ENCODE data around the gene WDR77.

Gene WDR77

GRCh38 chr1:111436726-111437125 lies 12.3 kb downstream of the WDR77 start:
- DNase-seq (ENCODE audit: low read depth), result no peak

- no peak for DNase-seq (ENCODE audit: low read depth)
Measured at GRCh38 chr1:111424281-111424680, 24.8 kb downstream of the WDR77 start.

DNA sequence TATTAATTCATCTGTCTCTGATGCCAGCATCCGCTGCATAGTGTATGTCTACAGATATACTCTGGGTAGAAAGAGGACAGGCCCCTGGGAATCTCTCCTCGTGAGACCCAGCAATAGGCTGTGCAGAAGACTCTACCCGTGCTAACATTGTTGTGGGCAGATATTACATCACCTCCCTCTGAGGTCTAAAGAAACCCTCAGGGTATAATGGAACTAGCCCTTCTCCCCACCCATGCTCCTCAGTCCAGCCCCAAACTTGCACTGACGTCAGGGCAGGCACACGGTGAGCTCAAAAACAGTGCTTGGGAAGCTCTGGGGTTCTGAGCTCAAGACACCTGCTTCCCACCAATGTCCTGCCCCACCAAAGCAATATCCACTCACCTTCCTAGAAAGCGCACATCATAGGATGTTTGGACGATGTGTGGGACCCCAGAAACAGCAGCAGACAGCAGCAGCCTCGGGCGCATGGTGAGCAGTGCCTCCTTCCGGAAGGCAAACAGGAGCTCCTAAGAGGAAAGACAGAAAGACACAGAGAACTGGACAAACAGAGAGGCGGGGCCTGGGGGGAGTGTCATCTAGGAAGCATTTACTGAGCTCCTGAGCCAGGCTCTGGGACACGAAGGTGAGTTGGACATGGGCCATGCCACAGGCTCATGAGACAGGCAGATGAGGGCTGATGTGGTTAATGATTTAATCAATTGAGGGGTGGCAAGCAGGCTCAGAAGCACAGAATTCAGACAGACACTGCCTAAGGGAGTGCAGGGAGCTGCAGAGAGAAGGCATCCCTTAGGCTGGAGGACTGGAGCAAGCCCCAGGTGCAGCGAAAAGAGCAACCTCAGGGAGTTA lies 26.3 kb downstream of the WDR77 start:
- no peak for DNase-seq (ENCODE audit: low read depth)

DNA sequence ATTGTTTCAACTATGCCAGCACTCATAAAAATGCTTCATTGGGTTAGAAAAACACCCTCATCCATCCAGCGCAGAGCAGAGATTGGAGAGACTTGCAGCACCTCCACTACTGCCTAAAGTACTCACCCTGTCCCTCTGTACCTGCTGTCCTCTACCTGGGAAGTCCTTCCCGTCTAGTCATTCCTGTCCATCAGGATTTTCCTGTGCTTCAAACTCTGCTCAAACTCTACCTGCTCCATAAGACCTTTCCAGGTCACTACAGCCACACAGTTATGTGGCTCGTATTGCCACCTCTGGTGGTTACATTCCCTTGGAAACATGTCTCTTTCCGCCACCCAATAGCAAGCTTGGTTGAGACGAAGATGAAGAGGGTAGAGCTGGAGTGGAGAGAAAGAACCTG lies 28.7 kb downstream of the WDR77 start:
- DNase-seq (ENCODE audit: low read depth), result no peak

DNA sequence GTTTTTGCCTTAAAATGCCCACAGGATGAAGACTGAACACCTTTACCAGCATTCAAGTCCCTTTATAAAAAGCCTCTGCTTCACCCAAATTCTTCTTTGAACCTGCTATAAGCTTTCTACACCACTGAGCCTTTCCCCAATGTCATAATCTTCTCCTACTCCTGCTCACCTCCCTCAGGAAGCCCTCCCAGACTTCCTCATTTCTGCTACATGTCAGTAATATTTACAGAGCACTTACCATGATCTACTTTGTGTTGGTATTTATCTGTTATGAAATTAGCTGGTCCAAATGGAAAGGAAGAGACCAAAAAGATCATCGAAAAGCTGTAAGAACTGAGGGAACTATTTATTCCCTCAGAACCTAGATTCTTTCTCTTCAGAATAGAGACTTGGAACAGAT lies 30.0 kb downstream of the WDR77 start:
- DNase-seq (ENCODE audit: low read depth), result no peak

DNA sequence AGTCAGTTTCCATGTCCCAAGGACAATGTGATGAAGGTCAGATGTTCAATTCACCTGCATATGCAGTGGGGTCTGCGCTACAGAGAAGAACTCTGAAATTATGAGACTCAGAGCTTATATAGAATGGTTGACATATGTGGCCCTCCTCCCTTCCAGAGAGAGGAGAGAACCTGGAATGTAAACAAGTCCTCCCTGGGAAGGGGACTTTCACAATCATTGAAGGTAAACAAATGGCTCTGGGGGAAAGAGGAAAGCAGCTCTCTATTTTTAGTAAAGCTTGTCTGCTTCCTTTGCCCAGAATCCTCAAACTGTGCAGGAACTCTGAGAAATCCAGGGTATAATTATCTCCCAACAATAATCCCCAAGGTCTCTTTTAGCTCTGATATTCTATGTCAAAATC lies 31.3 kb downstream of the WDR77 start:
- DNase-seq (ENCODE audit: low read depth), result no peak

DNA sequence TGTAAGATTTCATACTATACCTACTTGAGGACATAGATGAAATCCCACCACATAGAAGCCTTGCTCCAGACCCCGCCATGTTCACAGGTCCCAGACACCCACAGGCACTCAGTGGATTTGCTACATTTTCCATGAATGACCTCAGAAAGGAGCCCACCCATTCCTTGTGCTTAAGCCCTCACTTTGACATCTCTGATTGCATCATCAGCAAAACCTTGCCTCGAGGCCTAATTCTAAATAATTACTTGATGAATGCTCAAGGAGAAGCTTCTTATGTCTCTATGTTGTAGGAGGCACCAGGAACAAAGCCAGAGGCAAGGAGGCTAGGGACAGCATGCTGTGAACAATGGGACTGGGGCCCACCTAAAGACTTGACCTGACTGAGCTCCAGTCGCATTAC lies 33.6 kb downstream of the WDR77 start:
- no peak for DNase-seq (ENCODE audit: low read depth)

DNA sequence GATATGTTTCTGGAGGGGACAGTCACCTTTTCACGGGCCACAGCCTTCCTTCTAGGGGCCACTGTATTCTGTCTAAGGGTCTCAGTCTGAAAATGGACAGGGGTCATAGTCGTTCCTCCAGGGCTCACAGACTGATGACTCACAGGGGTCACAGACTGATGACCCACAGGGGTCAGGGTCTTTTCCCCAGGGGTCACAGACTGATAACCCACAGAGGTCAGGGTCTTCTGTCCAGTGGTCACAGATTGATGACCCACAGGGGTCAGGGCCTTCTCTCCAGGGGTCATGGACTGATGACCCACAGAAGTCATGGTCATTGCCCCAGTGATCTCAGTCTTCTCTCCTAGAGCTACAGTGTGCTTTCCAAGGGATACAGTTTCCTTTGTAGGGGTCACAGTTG lies 34.3 kb downstream of the WDR77 start:
- DNase-seq (ENCODE audit: low read depth), result no peak

GRCh38 chr1:111412839-111413238 lies 36.2 kb downstream of the WDR77 start:
- DNase-seq (ENCODE audit: low read depth), result no peak

- DNase-seq (ENCODE audit: low read depth), result no peak
Measured at GRCh38 chr1:111407301-111407700, 41.8 kb downstream of the WDR77 start.

DNA sequence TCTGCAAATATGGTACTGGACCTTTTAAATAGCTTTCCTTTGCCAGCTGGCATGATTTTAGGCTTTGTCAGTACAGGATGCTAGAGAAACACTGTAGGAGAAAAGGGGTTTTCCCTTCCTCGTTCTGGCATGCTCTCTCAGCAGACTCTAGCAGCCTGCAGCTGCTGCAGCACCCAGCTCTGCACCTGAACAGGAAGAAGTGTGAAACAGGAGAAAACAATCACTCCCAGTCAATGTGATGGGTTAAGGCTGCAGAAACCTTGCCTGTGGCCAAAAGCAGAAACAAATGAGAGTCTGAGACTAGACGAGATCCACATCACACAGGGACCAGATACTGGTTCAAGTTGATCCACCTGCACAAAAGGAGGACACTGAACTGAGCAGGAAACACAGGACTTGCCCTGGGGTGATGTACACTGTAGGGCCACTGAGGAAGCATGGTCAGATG lies 42.7 kb downstream of the WDR77 start:
- DNase-seq (ENCODE audit: low read depth), result no peak

- no peak for DNase-seq (ENCODE audit: low read depth)
Measured at GRCh38 chr1:111404588-111404987, 44.5 kb downstream of the WDR77 start.

DNA sequence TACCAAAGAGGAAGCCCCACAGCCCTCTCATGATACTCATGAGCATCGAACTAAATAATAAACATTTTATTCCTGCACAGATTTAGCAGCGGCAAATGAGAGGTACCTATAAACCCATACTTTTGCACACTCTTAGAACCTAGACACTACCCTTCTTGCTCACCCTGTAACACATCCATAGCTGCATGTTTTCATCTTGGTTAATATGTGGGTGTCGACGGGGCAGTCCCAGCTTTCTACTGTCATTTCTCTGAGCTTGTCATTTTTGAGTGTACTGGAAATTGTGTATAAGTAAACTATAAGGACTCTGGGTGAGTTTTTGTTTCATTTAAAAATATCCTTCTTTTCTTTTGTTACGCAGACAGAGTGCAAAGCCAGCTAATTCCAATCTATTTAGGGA lies 47.0 kb downstream of the WDR77 start:
- DNase-seq (ENCODE audit: low read depth), result no peak

DNA sequence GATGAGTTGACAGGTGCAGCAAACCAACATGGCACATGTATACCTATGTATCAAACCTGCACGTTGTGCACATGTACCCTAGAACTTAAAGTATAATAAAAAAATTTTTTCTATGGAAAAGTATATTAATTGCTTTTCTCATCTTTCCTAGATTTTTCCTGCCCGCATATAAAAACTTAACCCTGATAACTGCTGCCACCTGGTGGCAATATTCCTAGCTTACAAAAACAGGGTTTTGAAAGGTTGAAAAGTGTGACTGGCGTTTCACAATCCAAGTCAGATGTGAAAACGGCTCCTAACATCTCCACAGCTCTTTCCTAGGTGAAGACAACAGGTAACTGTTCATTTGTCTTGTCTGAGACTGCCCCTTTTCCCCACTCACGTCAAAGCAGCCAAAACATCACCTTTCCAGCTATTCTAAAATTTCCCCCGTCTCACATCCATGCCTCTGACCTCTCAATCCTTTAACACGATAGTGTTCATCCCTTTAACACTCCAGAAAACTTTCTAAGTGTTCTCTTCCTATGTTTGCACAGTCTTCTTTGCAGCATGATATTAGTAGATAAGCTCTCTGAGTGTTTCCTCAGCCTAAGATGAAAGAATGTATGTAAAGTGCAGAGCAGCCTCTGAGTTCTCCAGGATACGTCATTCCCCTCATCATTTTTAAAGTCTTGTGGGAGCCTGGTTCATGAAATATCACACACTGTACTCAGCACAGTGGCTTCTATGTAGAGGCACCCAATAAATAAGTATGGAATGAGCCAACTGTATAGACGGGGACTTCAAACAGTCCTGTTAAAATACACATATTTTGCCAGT lies 49.1 kb downstream of the WDR77 start:
- DNase-seq (ENCODE audit: low read depth), result peak; percentile 36

- DNase-seq (ENCODE audit: low read depth), result no peak
Measured at GRCh38 chr1:111392460-111392945, 56.6 kb downstream of the WDR77 start.

- DNase-seq (ENCODE audit: low read depth), result no peak
Measured at GRCh38 chr1:111392042-111392441, 57.0 kb downstream of the WDR77 start.
